HG03095 (cell line): ENCODE measurements around the gene ACTR1A.
"Not testable (repeated sequence)": the region's sequence is repeated elsewhere in the genome, so short reads cannot be mapped to it uniquely, and the experiment has no call there.

Source experiments
- ATAC-seq: cut with Tn5 transposase; IDR thresholded peaks from one replicate; pipeline ENCODE4 v1.9.1; 2021; ENCODE audit warnings: moderate library complexity; ENCODE audit not compliant: unreplicated experiment

Gene ACTR1A

GRCh38 chr10:102502337-102503151 is at the start of gene ACTR1A:
Gene ACTR1A (minus strand): TSS chr10:102502712. CDS start chr10:102502647, 65 bp downstream.
- ATAC-seq: peak; percentile 49

- no peak for ATAC-seq
Measured at GRCh38 chr10:102550636-102551210, 48.2 kb upstream of the ACTR1A start.

- ATAC-seq: no peak
Measured at GRCh38 chr10:102549549-102549948, 47.0 kb upstream of the ACTR1A start.

GRCh38 chr10:102546606-102547320 is 44.3 kb upstream of the ACTR1A start:
- no peak for ATAC-seq

- ATAC-seq: no peak
Measured at GRCh38 chr10:102545997-102546396, 43.5 kb upstream of the ACTR1A start.

GRCh38 chr10:102545265-102545871 is 42.9 kb upstream of the ACTR1A start:
- no peak for ATAC-seq

GRCh38 chr10:102542800-102543418 is 40.4 kb upstream of the ACTR1A start:
- ATAC-seq: no peak

- no peak for ATAC-seq
Measured at GRCh38 chr10:102540023-102540422, 37.5 kb upstream of the ACTR1A start.

GRCh38 chr10:102538811-102539210 is 36.3 kb upstream of the ACTR1A start:
- ATAC-seq: no peak

- no peak for ATAC-seq
Measured at GRCh38 chr10:102537948-102538347, 35.4 kb upstream of the ACTR1A start.

- ATAC-seq: no peak
Measured at GRCh38 chr10:102537367-102537766, 34.9 kb upstream of the ACTR1A start.

- no peak for ATAC-seq
Measured at GRCh38 chr10:102535481-102536147, 33.1 kb upstream of the ACTR1A start.

GRCh38 chr10:102534966-102535365 is 32.5 kb upstream of the ACTR1A start:
- not testable (repeated sequence) for ATAC-seq

GRCh38 chr10:102534333-102534732 is 31.8 kb upstream of the ACTR1A start:
- no peak for ATAC-seq

- no peak for ATAC-seq
Measured at GRCh38 chr10:102527546-102527945, 25.0 kb upstream of the ACTR1A start.

- no peak for ATAC-seq
Measured at GRCh38 chr10:102524746-102525145, 22.2 kb upstream of the ACTR1A start.

GRCh38 chr10:102523250-102524029 is 20.9 kb upstream of the ACTR1A start:
- no peak for ATAC-seq

GRCh38 chr10:102522874-102523249 is 20.4 kb upstream of the ACTR1A start:
- ATAC-seq: no peak

- ATAC-seq: no peak
Measured at GRCh38 chr10:102519246-102519825, 16.8 kb upstream of the ACTR1A start.
